Left hindlimb (tissue), 1 donor: Measurements from ENCODE around the gene MOSPD3.

ENCODE experiments used
- DNase-seq: peaks from one replicate; pipeline ENCODE4 v3.0.0-alpha.2; 2018

The MOSPD3 gene

GRCh38 chr7:100595188-100595587 is 17.2 kb upstream of the MOSPD3 start:
- DNase-seq, result no peak

- no peak for DNase-seq
Measured at GRCh38 chr7:100598425-100598824, 13.9 kb upstream of the MOSPD3 start.

DNA sequence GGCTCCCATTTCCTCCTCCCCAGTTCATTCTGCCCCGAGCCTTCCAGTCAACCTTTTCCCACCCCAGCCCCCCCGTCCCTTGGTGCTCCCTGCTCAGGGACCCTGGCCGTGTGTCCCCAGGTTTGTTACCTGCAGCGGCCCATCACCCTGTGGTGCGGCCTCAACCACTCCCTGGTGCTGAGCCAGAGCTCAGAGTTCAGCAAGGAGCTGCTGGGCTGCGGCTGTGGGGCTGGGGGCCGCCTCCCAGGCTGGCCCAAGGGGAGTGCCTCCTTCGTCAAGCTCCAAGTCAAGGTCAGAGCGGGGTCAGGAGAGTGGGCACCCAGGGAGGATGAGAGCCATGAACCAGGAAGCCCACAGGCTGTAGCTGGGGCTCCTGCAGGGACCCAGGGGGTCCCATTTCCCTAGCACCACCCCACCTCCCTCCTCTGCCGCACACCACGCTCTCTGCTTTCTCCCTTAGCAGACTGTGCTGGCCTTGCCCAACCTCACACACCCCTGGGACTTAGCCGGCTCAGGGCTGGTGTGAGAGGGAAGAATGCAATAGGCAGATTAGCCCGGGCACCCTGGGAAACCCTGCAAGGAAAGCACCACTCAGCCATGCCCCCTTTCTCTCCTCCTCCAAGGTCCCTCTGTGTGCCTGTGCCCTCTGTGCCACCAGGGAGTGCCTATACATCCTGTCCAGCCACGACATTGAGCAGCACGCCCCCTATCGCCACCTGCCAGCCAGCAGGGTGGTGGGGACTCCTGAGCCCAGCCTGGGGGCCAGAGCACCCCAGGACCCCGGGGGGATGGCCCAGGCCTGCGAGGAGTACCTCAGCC is 12.2 kb upstream of the MOSPD3 start:
- DNase-seq, result no peak

DNA sequence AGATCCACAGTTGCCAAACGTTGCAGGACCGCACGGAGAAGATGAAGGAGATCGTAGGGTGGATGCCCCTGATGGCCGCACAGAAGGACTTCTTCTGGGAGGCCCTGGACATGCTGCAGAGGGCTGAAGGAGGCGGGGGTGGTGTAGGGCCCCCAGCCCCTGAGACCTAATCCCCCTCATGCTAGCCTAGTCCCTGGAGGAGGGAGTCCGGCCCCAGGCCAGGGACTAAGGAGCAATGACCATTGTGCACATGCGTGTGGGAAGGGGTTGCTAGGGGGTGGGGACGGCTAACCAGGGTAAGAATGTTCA is 11.7 kb upstream of the MOSPD3 start:
- no peak for DNase-seq

DNA sequence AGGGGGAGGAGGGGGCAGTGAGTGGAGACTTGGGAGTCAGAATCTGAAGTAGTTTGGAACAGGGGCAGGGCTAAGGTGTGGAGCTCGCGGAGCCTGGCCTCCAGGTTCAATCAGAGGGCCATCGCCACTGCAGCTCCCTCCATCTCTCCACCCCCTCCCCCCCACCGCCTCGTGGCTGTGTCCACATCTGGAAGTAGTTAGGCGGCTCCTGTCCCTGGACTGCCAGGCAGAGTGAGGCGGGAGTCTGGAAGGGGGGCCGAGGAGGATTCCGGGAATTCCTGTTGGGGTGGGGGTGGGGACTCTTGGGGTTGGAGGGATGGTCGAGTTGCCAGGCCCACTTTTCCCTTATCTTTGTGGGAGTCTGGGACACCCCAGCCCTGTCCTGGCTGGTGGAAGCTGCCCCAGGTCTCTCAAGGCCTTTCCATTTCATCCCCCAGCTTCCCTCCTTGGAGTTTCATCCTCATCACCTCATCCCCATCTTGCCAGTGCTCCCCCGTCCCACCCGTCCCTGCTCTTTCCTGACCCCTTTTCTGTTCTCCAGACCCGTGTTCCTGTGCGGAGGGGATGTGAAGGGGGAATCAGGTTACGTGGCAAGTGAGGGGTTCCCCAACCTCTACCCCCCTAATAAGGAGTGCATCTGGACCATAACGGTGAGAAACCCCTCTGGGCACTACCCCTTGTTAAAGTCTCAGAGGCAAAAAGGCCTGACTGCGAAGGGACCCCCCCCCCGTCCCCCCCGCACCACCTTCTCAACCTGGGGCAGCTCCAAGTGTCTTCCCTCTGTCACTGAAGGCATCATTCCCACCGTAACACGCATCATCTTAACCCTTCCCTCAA is 9.2 kb upstream of the MOSPD3 start:
- peak; percentile 96 for DNase-seq

GRCh38 chr7:100603726-100604027 is 8.7 kb upstream of the MOSPD3 start:
- peak; percentile 63 for DNase-seq

DNA sequence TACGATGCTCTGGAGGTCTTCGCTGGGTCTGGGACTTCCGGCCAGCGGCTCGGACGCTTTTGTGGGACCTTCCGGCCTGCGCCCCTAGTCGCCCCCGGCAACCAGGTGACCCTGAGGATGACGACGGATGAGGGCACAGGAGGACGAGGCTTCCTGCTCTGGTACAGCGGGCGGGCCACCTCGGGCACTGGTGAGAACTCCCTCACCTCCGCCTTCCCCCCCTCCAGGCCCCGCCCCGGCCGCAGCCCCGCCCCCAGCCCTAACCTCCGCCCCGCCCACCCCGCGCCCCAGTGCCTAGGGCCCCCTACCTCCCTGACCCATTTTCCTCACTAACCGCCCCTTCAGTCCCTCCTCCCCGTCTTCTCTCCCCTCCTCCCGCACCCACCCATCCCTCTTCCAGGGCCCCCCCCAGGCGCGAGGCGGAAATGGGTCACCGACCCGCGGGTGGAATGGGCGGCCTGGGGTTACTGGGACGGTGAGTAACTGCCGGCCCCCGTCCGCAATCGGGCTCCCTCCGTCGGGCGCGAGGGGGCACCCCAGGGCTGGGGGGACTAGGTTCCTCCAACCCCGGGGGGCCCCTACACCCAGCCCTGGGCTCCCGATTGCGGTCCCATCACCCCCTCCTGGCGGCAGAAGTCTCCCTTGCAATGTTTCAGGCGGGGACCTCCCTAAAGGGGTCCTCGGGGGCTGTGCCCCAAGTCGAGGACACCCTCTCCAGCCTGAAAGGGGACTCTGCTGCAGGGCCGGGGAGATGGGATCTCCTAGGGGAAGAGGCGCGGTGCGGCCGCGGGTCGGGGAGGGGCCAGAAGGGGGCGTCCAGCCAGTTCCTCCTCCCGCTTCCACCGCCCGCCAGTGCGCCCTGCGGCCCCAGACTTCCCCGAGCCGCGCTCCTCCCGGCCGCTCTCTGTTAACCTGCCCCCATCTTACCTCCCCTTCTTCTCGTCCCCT is 8.0 kb upstream of the MOSPD3 start:
- DNase-seq, result peak; percentile 83

DNA sequence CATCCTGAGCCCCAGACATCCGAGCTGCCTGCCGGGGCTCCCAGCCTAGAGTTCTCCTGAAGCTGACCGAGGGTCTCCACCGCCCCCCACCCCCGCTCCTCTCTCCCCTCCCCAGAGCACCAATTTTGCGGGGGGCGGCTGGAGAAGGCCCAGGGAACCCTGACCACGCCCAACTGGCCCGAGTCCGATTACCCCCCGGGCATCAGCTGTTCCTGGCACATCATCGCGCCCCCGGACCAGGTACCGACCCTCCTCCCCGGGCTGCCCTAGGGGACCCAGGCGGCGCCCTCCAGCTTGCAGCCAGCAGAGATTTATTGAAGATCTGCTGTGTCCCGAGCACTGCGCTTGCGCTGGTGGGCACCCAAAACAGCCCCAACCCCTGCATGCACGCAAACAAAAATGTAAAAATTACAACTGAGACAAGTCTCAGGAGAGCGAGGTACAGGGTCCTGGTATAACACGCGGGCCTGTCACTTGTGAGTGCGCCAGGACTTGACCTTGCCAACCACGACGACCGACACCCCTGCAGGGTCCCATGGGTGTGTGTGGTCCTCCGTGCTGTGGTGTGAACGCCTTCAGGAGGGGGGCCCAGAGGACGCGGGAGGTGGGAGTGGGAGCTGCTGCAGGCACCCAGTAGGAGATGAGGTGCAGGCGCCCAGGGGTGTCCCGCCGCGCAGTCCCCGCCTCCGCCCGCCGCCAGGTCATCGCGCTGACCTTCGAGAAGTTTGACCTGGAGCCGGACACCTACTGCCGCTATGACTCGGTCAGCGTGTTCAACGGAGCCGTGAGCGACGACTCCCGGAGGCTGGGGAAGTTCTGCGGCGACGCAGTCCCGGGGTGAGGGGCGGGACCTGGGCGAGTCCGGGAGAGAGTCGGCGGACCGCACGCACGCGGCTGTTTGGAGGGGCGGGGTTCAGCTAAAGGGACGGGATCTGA is 7.1 kb upstream of the MOSPD3 start:
- no peak for DNase-seq

- DNase-seq, result no peak
Measured at GRCh38 chr7:100606313-100606712, 6.0 kb upstream of the MOSPD3 start.

- no peak for DNase-seq
Measured at GRCh38 chr7:100607111-100607510, 5.2 kb upstream of the MOSPD3 start.

GRCh38 chr7:100609958-100610357 is 2.4 kb upstream of the MOSPD3 start:
- no peak for DNase-seq

DNA sequence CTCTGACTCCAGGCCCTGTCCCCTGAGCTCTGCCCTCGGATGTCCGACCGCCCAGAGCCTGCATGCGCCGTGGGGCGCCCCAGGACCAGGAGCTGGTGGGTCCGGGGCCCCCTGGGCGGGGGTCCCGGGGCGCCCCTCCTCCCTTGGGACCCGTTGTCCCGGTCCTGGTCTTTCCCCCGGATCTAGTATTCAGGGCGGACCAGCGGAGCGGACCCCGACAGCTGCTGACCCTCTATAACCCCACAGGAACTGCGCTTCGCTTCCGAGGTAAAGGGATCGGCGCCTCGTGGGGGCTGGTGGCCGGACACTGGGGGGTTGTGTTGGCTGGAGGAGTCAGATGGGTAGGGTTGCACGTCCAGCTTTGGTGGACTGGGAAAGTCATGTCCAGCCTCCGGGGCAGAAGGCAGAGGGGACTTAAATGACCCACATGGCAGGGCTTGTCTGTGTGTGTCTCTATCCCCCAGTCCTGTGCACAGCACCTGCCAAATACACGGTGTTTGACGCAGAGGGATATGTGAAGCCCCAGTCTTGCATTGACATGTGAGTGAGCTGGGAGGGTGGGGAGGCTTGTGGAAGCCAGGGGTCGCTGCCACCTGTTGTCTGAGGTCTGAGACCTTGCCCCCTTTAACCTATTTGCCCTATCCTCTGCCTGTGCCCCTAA is 520 bp downstream of the MOSPD3 start:
- DNase-seq, result peak; percentile 58

DNA sequence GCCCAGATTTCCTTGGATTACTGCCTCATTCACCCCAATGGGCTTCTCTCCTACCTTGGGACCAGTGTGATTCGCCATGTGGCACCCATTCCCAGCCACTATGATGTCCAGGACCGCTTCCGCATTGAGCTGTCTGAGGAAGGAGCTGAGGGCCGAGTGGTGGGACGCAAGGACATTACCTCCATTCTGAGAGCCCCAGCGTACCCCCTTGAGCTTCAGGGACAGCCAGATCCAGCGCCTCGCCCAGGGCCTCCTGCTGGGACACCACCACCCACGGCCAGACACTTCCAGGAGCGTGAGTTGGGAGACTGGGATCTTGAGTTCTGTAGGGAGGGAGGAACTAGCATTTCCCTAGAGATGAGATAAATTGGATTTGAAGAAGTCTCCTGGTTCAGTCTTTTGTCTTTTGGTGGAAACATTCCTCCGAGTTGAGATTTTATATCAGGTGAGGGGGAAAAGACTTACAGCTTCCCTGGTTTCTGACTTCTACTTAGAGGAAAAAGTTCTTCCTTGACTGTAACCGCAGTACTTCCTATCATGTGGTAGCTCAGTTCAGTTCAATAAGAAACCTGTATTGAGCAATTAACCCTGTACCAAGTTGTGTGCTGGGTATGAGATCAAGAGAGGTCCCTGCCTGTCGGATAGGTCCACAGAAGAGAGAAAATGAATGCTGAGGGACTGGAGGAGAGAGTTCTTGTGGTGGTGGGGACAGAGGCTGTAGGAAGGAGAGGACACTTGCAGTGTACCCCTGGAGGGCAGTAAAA is 1.3 kb downstream of the MOSPD3 start:
- no peak for DNase-seq

DNA sequence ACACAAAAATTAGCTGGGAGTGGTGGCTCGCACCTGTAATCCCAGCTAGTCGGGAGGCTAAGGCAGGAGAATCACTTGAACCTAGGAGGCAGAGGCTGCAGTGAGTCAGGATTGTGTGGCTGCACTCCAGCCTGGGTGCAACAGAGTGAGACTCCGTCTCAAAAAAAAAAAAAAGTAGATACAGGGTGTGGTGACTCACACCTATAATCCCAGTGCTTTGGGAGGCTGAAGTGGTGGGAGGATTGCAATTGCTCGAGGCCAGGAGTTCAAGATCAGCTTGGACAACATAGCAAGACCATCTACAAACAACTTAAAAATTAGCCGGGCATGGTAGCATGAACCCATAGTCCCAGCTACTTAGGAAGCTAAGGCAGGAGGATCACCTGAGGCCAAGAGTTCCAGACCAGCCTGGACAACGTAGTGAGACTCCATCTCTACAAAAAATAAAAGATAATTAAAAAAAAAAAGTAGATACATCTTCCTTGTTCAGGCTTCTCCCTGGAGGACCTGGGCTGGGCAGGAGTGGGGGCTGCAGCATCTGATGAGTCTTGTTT is 2.0 kb downstream of the MOSPD3 start:
- no peak for DNase-seq

DNA sequence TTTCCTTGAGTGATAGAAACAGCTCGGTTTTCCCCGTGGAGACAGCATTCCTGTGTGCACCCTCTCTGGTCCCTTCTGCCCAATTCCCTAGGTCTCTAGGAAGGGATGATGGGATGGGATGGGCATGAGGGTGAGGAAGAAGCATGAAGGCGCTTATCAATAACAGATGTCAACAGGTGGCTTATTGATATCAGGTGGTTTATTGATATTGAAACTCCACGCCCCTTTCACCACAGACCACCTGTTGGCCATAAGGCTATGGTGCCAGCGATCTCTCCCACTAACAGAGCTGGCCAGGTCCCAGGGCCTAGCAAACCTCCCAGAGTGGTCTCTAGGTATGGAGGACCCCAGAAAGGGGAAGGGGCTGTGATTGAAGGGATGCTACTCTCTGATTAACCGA is 7.9 kb downstream of the MOSPD3 start:
- no peak for DNase-seq

DNA sequence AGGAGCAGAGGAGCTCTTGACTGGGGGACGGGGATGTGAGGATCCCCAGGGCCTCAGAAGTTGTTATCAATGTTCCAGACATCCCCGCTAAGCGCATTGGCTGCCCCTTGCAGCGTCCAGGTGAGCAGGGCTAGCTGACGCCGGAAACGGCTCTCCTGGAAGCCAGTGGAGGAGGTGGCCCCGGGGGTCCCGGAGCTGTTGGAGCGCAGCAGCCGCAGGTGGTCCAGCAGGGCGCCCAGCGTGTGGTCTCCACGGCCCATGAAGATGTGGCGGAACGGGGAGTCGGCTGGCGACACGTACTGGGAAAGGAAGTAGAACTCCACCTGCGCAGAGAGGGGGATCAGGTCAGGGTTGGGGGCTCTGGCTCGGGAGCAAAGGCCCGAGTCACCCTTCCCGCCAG is 8.5 kb downstream of the MOSPD3 start:
- no peak for DNase-seq

DNA sequence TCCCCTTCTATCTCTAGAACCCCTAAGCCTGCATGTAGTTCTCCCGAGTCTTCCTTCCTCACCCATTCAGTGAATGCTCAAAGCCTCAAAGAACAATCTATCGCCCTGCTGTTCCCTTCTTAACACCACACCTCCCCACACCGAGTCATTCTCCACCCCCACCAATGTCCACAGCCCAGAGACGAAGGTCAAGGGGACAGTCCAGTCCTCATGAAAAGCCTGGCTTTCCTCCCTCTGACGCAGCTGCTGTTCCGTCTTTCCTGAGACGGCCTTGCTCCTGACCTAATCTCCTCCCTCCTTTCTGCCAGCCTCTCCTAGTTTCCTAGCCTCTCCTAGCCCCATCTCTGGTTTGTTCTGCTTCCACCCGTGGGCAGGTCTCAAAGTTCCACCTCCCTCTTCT is 9.2 kb downstream of the MOSPD3 start:
- DNase-seq, result no peak

GRCh38 chr7:100623951-100624824 is 11.8 kb downstream of the MOSPD3 start:
- no peak for DNase-seq

DNA sequence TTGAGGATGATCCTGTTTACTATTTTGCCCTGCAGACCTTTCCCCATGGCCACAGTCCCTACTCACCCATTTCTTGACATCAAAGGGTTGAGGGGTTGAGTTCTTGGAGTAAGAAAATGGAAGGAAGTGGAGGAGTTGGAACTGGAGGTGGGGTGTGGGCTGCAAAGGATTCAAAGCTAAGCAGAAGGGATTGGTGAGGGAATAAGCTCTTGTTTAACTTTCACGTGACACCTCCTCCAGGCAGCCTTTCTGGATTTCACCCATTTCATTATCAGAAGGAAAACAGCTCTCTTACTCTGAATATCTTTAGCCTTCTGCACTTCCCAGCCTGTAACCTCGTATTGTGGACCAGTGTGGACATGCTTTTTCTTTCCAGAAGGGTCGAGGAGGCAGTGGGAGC is 13.7 kb downstream of the MOSPD3 start:
- DNase-seq, result no peak
